Testis (tissue), 2 donors: ENCODE results near the gene FAN1.

Experiments used
- CTCF ChIP-seq, 3 experiments: fragments of 450-650 bp in 2 of 3; fragments of 200-600 bp in 1 of 3; sonication (generic) in 1 of 3; IDR thresholded peaks; one replicate each; pipeline ENCODE4 v1.5.1; 2016 to 2019; ENCODE audit warnings: antibody characterized with exemption in 3 of 3, mild to moderate bottlenecking in 2 of 3, moderate library complexity in 1 of 3
- POLR2A ChIP-seq: fragments of 450-650 bp; IDR thresholded peaks from one replicate; pipeline ENCODE4 v1.6.1; 2017; ENCODE audit warnings: antibody characterized with exemption, mild to moderate bottlenecking, moderate library complexity

DNA sequence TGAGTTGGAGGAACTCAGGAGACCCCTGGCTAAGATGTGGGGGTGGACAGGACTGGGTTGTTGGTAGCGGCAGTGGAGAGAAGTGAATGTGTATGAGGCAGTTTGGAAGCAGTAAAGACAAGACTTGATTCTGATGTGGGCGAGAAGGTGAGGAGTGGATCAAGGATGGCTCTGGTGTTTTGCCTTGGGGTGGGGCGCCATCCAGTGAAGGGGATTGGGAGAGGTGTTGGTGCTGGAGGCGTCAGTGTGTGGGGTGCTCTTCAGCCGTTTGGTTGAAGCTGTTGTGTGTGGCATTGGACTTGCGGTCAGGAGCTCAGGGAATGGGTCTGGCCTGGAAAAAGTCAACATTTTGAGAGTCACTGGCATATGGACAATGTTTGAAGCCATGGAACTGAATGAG is 13.3 kb downstream of the FAN1 start:
- TF ChIP-seq CTCF (IDR thresholded peaks at IDR 0.05) (no peak), POLR2A (no peak)
